Transverse colon (tissue), 4 donors: ENCODE measurements around the gene ZBTB20. TPM values are rescaled to one million over a fixed set of nuclear protein-coding genes. Genes with fewer than 3 reads are reported as not detected.

ENCODE experiments used
- DNase-seq: peaks from one replicate; pipeline ENCODE4 v3.0.0-alpha.2; 2019
- H3K27ac ChIP-seq, 4 donors: fragments of 200-600 bp; sonication (generic); 2 replicates each; pipeline ENCODE4 v1.5.1; 2016 to 2018; ENCODE audit warnings: inconsistent platforms in 4 of 4
- H3K27me3 ChIP-seq: fragments of 200-600 bp; sonication (generic); 2 replicates; pipeline ENCODE4 v1.5.1; 2017; ENCODE audit warnings: inconsistent platforms
- H3K36me3 ChIP-seq, 4 donors: fragments of 200-600 bp; sonication (generic); 2 replicates each; pipeline ENCODE4 v1.5.1; 2017 to 2019; ENCODE audit warnings: inconsistent platforms in 4 of 4
- H3K4me1 ChIP-seq, 4 donors: fragments of 200-600 bp; sonication (generic); 2 replicates each; pipeline ENCODE4 v1.5.1; 2017 to 2020; ENCODE audit warnings: inconsistent platforms in 4 of 4
- H3K4me3 ChIP-seq, 4 donors: fragments of 200-600 bp; sonication (generic); 1 replicate in 1 of 4; 2 replicates in 3 of 4; pipeline versions ENCODE4 v1.5.1 to v1.6.1; 2017 to 2019; ENCODE audit warnings: inconsistent platforms in 4 of 4
- H3K9me3 ChIP-seq, 2 donors: fragments of 200-600 bp; sonication (generic); 2 replicates each; pipeline ENCODE4 v1.5.1; 2017 to 2019; ENCODE audit warnings: inconsistent platforms in 2 of 2
- EP300 ChIP-seq: sonication (generic); formaldehyde crosslinking; IDR thresholded peaks from one replicate; pipeline ENCODE4 v1.6.1; 2017; ENCODE audit warnings: antibody characterized with exemption, low read depth
- POLR2A ChIP-seq: fragments of 450-650 bp; IDR thresholded peaks from one replicate; pipeline ENCODE4 v1.6.1; 2016; ENCODE audit warnings: antibody characterized with exemption, mild to moderate bottlenecking, moderate library complexity
- POLR2AphosphoS5 ChIP-seq, 3 donors: sonication (generic); formaldehyde crosslinking; IDR thresholded peaks; one replicate each; pipeline ENCODE4 v1.6.1; 2016; ENCODE audit warnings: antibody characterized with exemption in 3 of 3
- WGBS, 2 donors: methylation state at CpG; one replicate each; pipeline ENCODE4 v1.1.5; 2018; ENCODE audit warnings: low coverage in 1 of 2; 5-methylcytosine and 5-hydroxymethylcytosine counted together
- in situ Hi-C, 4 donors: fragments of 200-750 bp; cut with MboI; loops; one replicate each; pipeline versions ENCODE4 v1.15.0 to v1.15.1; 2017; ENCODE audit warnings: low sequenced_read_pairs in 3 of 4, low pct_ligation_motif_present in 1 of 4, low pct_unique_long_range_greater_than_20kb in 1 of 4
- intact Hi-C: fragments of 100-400 bp; cut with DNase I; formaldehyde crosslinking; loops from one replicate; pipeline ENCODE4 v1.15.1; 2023; ENCODE audit warnings: low total_unique reads
- total RNA-seq, 4 donors: library from RNA; depleted of rRNA; stranded (reverse); fragments of >200 nt; gene quantifications; one replicate each; pipeline ENCODE4 v1.1.0, GENCODE V29; 2016
- TF ChIP-seq, protein P1 (sequence below), 5 experiments: fragments of 200-600 bp in 3 of 5; fragments of 450-650 bp in 2 of 5; sonication (generic) in 3 of 5; IDR thresholded peaks; 1 replicate in 2 of 5; 2 replicates in 3 of 5; pipeline ENCODE4 v1.5.1; 2016 to 2017; ENCODE audit warnings: antibody characterized with exemption in 5 of 5, inconsistent platforms in 3 of 5, mild to moderate bottlenecking in 2 of 5, moderate library complexity in 1 of 5

ZBTB20 gene
- total RNA-seq, 4 donors from 2014 or later = 44.6 to 50.5 (median 46.4) TPM

DNA sequence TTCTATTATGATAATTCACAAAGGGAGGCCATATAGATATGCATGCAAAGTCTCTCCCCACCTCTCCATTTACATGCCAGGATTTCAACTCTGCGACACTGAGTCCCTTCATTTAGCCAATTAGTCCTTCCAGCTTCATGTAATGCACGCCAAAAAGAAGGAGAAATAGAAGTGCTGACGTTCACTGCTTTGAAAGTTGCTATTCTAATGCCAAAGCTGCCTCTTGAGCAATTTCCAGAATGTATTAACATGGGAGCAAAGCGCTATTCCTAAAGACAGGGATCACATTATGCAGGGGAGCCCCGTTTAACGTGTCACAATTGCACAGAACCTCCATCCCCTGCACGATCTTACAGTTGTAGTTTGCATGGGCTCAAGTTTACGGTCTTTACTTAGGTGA lies 722.8 kb downstream of the ZBTB20 start:
- intact Hi-C loops = no loop called here
- 79 to 80% methylated on average over 2 to 8 of the region's 8 CpGs for WGBS, 2 donors
- no peak overlapping the region for H3K4me3 ChIP-seq
- peaks cover 0 to 2% (median 0%) of the 10 kb centered on the region in 4 donors for H3K4me1 ChIP-seq
- TF ChIP-seq, protein P1, sequence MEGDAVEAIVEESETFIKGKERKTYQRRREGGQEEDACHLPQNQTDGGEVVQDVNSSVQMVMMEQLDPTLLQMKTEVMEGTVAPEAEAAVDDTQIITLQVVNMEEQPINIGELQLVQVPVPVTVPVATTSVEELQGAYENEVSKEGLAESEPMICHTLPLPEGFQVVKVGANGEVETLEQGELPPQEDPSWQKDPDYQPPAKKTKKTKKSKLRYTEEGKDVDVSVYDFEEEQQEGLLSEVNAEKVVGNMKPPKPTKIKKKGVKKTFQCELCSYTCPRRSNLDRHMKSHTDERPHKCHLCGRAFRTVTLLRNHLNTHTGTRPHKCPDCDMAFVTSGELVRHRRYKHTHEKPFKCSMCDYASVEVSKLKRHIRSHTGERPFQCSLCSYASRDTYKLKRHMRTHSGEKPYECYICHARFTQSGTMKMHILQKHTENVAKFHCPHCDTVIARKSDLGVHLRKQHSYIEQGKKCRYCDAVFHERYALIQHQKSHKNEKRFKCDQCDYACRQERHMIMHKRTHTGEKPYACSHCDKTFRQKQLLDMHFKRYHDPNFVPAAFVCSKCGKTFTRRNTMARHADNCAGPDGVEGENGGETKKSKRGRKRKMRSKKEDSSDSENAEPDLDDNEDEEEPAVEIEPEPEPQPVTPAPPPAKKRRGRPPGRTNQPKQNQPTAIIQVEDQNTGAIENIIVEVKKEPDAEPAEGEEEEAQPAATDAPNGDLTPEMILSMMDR (IDR thresholded peaks at IDR 0.05) = no peak
- TF ChIP-seq POLR2A = no peak
- no peak for TF ChIP-seq POLR2AphosphoS5 (IDR thresholded peaks at IDR 0.05)
- no peak for TF ChIP-seq EP300
- no peak overlapping the region for H3K27ac ChIP-seq
- H3K9me3 ChIP-seq = no peaks in the 10 kb centered on the region
- DNase-seq = no peak
- in situ Hi-C loops = no loop called here
- no peaks in the 10 kb centered on the region for H3K27me3 ChIP-seq
- no peaks in the 10 kb centered on the region for H3K36me3 ChIP-seq

DNA sequence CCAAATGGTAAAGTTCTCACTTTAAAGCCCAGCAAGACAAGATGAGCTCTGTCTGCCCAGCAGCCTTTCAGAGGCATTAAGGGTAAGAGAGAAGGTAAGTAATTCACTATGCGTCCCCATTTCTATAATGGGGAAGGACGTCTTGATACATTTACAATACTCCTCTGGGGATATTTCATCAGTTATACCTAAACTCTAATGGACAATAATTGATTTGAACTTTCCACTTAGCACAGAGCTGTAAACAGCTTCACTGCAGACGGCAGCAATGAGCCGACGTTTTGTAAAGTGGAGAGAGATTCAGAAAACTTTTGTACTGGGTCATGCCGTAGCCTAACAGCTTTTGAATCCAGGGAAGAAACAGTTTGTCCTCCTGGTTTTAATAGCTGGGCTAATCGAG lies 725.9 kb downstream of the ZBTB20 start:
- H3K36me3 ChIP-seq = no peaks in the 10 kb centered on the region
- no peaks in the 10 kb centered on the region for H3K27me3 ChIP-seq
- H3K9me3 ChIP-seq = no peaks in the 10 kb centered on the region
- H3K4me1 ChIP-seq = peaks cover 0 to 11% (median 3%) of the 10 kb centered on the region in 4 donors
- 66 to 69% methylated on average over 7 of the region's 7 CpGs for WGBS, 2 donors
- no peak for DNase-seq
- H3K27ac ChIP-seq = no peak overlapping the region
- TF ChIP-seq POLR2AphosphoS5 (IDR thresholded peaks at IDR 0.05) (no peak), POLR2A (no peak), EP300 (no peak)
- TF ChIP-seq, protein P1 (IDR thresholded peaks at IDR 0.05) = no peak
- intact Hi-C loops = no loop called here
- H3K4me3 ChIP-seq = no peak overlapping the region
- in situ Hi-C loops = no loop called here

DNA sequence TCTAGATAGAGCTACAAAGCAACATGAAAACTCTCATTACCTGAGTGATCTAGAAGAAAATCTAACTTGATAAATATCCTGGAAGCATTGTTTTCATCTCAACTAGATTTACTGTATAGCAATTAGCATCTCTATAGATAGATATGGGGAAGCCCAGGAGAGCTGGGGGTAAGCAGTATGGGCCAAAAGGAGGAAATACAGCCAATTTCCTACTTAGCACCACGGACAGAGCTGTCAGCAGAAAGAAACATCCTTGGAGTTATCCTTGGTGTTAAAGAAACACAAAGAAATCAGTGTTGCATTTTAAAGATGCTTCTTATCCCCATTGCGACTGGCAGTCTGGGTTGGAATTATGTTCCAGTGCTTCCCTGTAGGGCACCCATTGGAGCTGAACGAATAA lies 727.0 kb downstream of the ZBTB20 start:
- H3K4me3 ChIP-seq = no peak overlapping the region
- H3K27ac ChIP-seq = no peak overlapping the region
- H3K36me3 ChIP-seq = no peaks in the 10 kb centered on the region
- no peak for DNase-seq
- no peaks in the 10 kb centered on the region for H3K9me3 ChIP-seq
- in situ Hi-C loops = no loop called here
- 55 to 71% methylated on average over 3 of the region's 3 CpGs for WGBS, 2 donors
- no peaks in the 10 kb centered on the region for H3K27me3 ChIP-seq
- TF ChIP-seq, protein P1 (IDR thresholded peaks at IDR 0.05) = no peak
- no peak for TF ChIP-seq EP300
- TF ChIP-seq POLR2AphosphoS5 (IDR thresholded peaks at IDR 0.05) = no peak
- TF ChIP-seq POLR2A = no peak
- peaks cover 0 to 11% (median 3%) of the 10 kb centered on the region in 4 donors for H3K4me1 ChIP-seq
- intact Hi-C loops = no loop called here

DNA sequence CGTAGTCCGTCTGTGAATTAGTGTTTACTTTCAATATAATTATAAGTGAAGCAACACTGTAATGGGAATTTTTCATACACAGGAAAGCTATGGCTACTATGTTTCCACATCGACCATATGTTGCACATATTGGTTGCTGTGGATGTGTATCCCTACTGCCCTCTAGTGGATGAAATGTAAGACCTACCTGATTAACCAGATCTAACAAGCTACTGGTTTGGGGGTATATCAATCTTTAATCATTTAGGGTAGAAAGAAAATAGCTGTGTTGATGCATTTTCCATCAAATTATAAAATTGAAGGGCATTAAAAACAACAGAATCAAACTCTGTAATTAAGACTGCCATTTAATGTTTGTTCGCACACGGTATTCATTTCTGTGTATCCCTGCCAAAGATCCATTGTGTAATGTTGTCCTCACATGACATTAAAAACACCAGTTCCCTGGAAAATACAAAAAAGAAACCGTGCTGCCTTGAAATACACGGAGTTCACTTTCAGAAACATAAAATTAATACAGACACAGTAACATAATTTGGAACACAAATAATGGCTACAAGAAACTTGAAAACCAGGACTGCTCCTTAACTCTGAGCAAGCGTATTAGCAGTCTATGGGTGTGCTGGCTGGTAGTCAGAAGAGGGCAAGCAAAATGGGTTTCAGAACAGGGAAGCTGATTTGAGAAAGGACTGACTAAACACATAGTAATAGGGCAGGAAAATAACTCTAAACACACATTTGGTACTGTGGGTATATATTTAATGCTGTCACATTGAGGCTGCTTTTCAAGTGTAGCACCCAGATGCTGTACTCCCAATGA lies 728.2 kb downstream of the ZBTB20 start:
- H3K9me3 ChIP-seq = no peaks in the 10 kb centered on the region
- no peaks in the 10 kb centered on the region for H3K27me3 ChIP-seq
- TF ChIP-seq POLR2A (no peak), EP300 (no peak), POLR2AphosphoS5 (IDR thresholded peaks at IDR 0.05) (peak in 1 of 3 donors; percentile 43)
- TF ChIP-seq, protein P1 (IDR thresholded peaks at IDR 0.05) = peak; percentile 76 to 91 (median 86)
- H3K36me3 ChIP-seq = no peaks in the 10 kb centered on the region
- H3K4me1 ChIP-seq = peaks cover 0 to 11% (median 3%) of the 10 kb centered on the region in 4 donors
- no peak overlapping the region for H3K4me3 ChIP-seq
- peak overlapping the region; percentile 16 to 63 (median 46) for H3K27ac ChIP-seq
- 28 to 35% methylated on average over 8 of the region's 8 CpGs for WGBS, 2 donors
- no peak for DNase-seq
- intact Hi-C loops (no loop called here), in situ Hi-C loops (loop anchor here in 1 of 4 donors (10.0 kb wide), 1 partner anchor 264 kb away; no protein-coding TSS in a partner anchor)
